ENCODE results near the gene COL26A1. TPM values are rescaled to one million over a fixed set of nuclear protein-coding genes. Genes with fewer than 3 reads are reported as not detected.

COL26A1 gene
- total and polyA plus RNA-seq, 8 donors: 0.37 to 3.5 (median 0.86) TPM

DNA sequence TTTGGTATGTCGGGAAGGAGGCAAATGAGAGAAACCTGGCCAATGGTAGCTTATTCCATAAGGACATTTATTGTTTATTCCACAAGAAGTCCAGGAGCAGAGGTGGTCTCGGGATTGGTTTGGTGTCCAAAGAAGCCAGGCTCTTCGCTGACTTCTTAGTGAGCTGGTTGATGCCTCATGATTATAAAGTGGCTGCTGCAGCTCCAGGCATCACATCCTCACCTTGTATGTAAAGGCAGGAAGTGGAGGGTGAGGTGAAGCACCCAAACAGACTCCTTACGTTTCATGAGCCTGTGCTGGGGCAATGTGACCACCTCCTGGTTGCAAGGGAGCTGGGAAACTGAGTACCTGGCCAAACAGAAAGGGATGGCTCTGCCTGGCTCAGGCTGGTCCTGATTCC is 174.0 kb downstream of the COL26A1 start:
- ATAC-seq (no peak), DNase-seq (no peak), FAIRE-seq (no peak)
- Histone ChIP-seq H3K36me3 (no peaks in the 10 kb centered on the region), H3K27me3 (no peaks in the 10 kb centered on the region), H3K27ac (no peak overlapping the region), H3K4me1 (no peaks in the 10 kb centered on the region), H3K4me3 (no peak overlapping the region), H3K9me3 (no peaks in the 10 kb centered on the region)
- TF ChIP-seq, protein P1, sequence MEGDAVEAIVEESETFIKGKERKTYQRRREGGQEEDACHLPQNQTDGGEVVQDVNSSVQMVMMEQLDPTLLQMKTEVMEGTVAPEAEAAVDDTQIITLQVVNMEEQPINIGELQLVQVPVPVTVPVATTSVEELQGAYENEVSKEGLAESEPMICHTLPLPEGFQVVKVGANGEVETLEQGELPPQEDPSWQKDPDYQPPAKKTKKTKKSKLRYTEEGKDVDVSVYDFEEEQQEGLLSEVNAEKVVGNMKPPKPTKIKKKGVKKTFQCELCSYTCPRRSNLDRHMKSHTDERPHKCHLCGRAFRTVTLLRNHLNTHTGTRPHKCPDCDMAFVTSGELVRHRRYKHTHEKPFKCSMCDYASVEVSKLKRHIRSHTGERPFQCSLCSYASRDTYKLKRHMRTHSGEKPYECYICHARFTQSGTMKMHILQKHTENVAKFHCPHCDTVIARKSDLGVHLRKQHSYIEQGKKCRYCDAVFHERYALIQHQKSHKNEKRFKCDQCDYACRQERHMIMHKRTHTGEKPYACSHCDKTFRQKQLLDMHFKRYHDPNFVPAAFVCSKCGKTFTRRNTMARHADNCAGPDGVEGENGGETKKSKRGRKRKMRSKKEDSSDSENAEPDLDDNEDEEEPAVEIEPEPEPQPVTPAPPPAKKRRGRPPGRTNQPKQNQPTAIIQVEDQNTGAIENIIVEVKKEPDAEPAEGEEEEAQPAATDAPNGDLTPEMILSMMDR (IDR thresholded peaks at IDR 0.05): no peak
- WGBS, 2 donors: 90 to 97% methylated on average over 4 of the region's 4 CpGs
- intact Hi-C loops (cut with DNase I): no loop called here

DNA sequence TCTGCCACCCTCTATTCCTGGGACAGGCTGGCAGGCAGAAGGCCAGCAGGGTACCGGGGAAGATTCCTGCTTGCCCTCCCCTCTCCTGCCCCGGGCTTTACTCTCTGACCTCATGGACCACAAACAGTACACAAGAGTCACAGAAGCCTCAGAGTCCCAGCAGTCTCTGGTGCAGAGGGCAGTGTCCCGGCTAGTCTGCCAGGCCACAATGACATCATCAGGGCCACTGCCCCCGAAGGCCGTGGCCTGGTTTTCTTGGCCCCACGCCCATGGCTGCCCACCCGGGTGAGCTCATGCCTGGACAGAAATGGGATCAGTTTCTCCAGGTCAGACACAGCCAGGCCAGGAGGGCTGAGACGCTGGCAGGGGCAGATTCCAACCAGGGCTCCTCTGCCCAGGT is 174.5 kb downstream of the COL26A1 start:
- peak in 1 of 4 donors; percentile 12 for ATAC-seq
- TF ChIP-seq, protein P1 (IDR thresholded peaks at IDR 0.05): no peak
- Histone ChIP-seq H3K27ac (no peak overlapping the region), H3K4me3 (no peak overlapping the region), H3K27me3 (no peaks in the 10 kb centered on the region), H3K9me3 (no peaks in the 10 kb centered on the region), H3K36me3 (no peaks in the 10 kb centered on the region), H3K4me1 (no peaks in the 10 kb centered on the region)
- DNase-seq: peak in 1 of 6 donors; percentile 56
- intact Hi-C loops (cut with DNase I): no loop called here
- FAIRE-seq: no peak
- WGBS, 2 donors: 55 to 67% methylated on average over 8 of the region's 8 CpGs

DNA sequence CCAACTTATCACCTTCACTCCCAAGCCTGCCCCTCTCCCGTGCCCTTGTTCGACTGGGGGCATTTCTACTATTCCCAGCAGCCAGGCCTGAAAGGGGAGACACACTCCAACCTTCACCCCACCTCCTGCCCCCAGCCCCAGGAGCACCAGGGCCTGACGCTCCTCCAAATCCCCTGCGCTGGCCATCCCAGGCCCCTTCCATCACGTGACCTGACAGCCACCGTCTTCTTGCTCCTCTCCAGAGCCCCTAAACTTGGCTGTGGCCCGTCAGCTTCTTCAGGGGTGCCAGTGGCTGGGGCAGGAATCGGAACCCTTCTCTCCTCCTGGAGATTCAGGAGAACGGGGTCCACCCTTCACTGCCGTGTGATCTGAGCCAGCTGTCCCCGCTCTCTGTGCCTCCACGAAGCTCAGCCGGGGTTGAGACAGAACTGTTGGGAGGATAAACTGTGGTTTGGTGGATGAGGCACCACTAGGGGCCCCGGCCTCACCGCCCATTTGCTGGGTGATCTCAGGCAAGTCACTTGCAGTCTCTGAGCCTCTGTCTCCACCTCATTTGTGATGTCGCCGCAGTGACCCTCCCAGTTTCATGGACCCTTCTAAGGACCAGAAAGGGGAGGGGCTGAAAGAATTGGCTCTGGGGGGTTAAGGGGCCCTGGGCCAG is 175.4 kb downstream of the COL26A1 start:
- 80 to 83% methylated on average over 17 of the region's 17 CpGs for WGBS, 2 donors
- FAIRE-seq (no peak), ATAC-seq (no peak)

DNA sequence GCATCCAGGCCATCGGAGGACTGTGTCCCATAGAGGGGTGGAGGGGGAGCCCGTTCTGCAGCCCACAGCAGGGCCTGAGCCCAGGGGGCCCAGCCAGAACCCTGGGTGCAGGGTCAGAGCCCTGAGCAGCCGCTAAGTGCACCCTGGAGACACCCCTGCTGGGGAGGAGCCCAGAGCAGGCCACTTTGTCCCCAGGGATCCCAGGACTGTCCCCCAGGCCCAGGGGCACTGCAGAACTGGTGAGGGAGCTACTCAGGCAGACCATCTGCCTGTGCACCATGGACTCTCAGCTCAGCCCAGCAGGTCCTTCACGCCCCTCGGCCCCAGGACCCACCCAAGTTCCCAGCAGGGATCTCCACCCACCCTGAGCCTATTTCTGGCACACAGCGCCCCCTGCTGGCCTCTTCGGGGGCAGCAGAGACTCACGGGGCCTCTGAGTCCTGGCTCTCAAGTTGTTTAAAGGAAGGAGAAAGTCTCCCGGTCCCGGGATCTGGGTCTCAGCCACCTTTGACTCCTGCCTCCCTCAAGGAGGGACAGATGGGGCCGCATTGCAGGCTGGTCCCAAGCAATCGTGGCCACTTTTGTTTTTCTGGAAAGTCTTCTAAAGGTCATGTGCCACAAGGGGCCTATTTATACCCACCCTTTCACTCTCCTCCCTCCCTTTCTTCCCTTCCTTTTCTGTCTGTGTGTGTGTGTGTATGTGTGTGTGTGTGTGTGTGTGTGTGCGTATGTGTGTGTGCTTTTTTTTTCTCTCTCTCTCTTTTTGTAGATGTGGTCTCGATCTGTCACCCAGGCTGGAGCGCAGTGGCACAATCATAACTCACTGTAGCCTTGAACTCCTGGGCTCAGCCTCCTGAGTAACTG is 176.2 kb downstream of the COL26A1 start:
- WGBS, 2 donors: 30% methylated on average over 13 to 15 of the region's 15 CpGs
- Histone ChIP-seq H3K27ac (no peak overlapping the region), H3K4me1 (no peaks in the 10 kb centered on the region), H3K9me3 (no peaks in the 10 kb centered on the region), H3K4me3 (no peak overlapping the region), H3K36me3 (no peaks in the 10 kb centered on the region), H3K27me3 (no peaks in the 10 kb centered on the region)
- TF ChIP-seq, protein P1 (IDR thresholded peaks at IDR 0.05): peak; percentile 80 to 89 (median 84)
- intact Hi-C loops (cut with DNase I): no loop called here
- DNase-seq (peak in 5 of 6 donors; percentile 28 to 87 (median 47)), ATAC-seq (peak; percentile 53 to 76 (median 71)), FAIRE-seq (no peak)

More for the DNA sequence above, 175.4 kb downstream of the COL26A1 start:
- TF ChIP-seq, protein P1 (IDR thresholded peaks at IDR 0.05): no peak
- intact Hi-C loops (cut with DNase I): no loop called here
- peak in 1 of 6 donors; percentile 53 for DNase-seq
- Histone ChIP-seq H3K4me1 (no peaks in the 10 kb centered on the region), H3K9me3 (no peaks in the 10 kb centered on the region), H3K27ac (no peak overlapping the region), H3K27me3 (no peaks in the 10 kb centered on the region), H3K36me3 (no peaks in the 10 kb centered on the region), H3K4me3 (no peak overlapping the region)

Measured in pancreas (tissue), 10 donors.